PC-9 (cell line): ENCODE measurements around the gene ABCA4.

ENCODE experiments used
- CTCF ChIP-seq: fragments of 200-600 bp; sonication (generic); conservative IDR thresholded peaks from 2 replicates; pipeline ENCODE4 v1.6.1; 2017; ENCODE audit warnings: mixed run types, antibody characterized with exemption, mild to moderate bottlenecking, moderate library complexity
- EZH2 ChIP-seq: fragments of 200-600 bp; sonication (generic); IDR thresholded peaks from 2 replicates; pipeline ENCODE4 v1.8.0; 2017; ENCODE audit warnings: antibody characterized with exemption, low read depth

GRCh38 chr1:94043738-94044289, 77.1 kb downstream of the ABCA4 start:
- TF ChIP-seq CTCF (no peak), EZH2 (no peak)
